GM12891 (cell line): ENCODE measurements around the gene IL20RA.

Source experiments
- POLR2A ChIP-seq: IDR thresholded peaks from 2 replicates; pipeline ENCODE4 v1.6.1; 2011; ENCODE audit warnings: low read depth, low read length, control low read depth
- TAF1 ChIP-seq: IDR thresholded peaks from 2 replicates; pipeline ENCODE4 v1.6.1; 2011; ENCODE audit warnings: low read depth, low read length, control low read depth

DNA sequence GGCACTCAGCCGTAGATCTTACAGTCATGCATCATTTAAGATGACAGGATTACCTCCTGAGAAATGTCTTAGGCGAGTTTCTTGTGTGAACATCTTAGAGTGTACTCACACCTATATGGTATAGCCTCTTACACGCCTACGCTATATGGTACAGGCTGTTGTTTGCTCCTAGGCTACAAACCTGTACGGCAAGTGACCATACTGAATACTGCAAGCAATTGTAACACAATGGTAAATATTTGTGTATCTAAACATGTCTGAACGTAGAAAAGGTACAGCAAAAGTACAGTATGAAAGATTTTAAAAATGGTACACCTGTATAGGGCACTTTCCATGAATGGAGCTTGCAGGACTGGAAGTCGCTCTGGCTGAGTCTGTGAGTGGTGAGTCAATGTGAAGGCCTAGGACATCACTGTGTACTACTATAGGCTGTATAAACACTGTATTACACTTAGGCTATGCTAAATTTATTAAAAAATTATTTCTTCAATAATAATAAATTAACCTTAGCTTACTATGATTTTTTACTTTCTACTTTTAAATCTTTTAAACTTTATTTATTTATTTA is 541 bp upstream of the IL20RA start:
- no peak for TF ChIP-seq POLR2A
- TF ChIP-seq TAF1, result no peak
